GM21737 (cell line): Measurements from ENCODE around the gene CHD9NB.
"Not testable (repeated sequence)": the region's sequence is repeated elsewhere in the genome, so short reads cannot be mapped to it uniquely, and the experiment has no call there.

Source experiments
- ATAC-seq: cut with Tn5 transposase; IDR thresholded peaks from one replicate; pipeline ENCODE4 v1.9.1; 2021; ENCODE audit warnings: mild to moderate bottlenecking, moderate library complexity; ENCODE audit not compliant: unreplicated experiment

CHD9NB gene

GRCh38 chr16:53058441-53058840 lies 5.7 kb upstream of the CHD9NB start:
- no peak for ATAC-seq

- no peak for ATAC-seq
Measured at GRCh38 chr16:53057658-53058057, 5.0 kb upstream of the CHD9NB start.

DNA sequence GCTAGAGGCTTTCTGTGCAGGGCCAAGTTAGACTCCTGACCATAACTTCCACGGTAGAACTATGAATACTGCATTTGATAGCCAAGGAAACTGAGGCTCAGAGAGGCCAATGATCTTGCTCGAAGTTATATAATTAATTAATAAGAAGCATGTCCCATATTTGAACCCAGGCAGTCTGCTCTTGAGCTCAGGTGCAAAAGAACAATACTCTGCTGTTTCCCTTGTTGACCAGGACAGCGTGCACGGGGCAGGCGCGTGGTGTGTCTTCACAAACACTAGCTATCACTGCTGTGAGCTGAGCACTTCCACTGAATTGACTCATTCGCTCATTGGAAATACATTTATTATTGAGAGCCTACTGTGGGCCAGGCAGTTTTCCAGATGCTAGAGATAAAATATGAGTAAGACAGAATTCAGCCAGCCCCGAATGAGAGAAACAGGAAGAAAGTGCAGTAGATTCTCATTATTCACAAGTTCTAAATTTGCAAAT lies 3.7 kb upstream of the CHD9NB start:
- ATAC-seq = no peak

DNA sequence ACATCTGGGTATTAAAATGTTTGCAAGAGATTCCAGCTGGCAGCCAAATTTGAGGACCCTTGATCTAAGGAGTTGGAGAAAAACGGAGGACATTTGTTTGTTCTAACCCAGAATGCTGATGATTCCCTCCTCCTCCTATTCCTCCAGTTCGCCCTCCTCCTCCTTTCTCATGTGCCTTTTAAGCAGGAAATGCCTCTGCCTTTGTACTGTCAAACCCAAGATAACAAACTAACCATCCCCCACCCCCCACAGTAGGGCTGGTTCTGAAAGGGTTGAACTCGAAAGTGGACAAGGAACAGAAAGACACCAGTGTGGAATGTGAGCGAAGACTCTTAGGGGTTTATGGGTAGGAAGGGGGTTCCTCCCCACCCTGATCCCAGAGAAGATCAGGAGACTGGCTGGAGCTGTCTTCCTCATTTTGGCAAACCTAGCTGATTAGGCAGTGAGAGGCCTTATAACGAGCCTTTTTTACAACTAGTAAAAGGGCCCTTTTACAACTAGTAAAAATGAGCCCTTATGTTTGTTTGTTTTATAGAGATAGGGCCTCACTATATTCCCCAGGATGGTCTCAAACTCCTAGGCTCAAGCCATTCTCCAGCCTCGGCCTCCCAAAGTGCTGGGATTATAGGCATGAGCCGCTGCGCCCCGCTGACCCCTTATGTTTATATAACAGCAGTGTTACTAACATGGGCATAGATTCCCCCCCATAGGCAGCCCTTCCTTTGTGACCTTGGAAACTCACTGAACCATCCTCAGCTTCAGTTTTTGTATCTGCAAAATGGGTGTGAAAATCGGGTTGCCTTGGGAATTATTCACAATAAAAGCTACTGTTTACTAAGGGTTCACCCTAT lies 3.1 kb upstream of the CHD9NB start:
- ATAC-seq = no peak

- peak; percentile 80 for ATAC-seq
Measured at GRCh38 chr16:53054670-53055485, 2.2 kb upstream of the CHD9NB start, which contains the start of gene CHD9. CHD9 (plus strand) TSS chr16:53054991; CDS start chr16:53156090, 101,099 bp downstream.

DNA sequence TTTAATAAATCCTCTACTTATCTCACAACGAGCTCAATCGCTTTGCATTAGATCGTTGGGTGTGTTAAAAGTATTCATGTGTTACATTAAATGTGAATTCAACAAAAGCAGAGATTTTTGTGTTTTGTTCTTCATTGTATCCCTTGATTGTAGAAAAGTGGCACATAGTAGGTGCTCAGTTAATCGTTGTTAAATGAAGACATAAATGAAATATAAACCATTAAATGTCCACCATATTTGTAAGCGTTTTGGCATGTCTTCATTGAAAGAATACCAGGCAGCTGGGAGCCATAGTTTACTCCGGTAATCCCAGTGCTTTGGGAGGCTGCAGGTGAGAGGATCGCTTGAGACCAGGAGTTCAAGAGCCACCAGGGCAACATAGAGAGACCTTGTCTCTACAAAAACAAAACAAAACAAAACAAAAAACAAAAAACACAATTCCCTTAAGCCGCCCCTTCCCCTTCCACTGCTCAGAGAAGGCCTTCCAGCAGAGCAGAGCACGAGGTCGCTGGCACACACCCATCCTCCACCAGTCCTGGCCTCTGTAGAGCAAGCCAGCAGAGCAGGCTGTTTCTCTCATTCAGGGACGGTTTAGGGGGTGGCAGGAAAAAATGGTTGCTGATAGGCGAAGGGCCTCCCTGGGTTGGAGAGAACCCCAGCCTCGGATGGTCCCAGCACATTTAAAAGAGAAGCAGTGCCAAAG lies 1.4 kb upstream of the CHD9NB start:
- peak; percentile 33 for ATAC-seq

- not testable (repeated sequence) for ATAC-seq
Measured at GRCh38 chr16:53051255-53051654, 1.4 kb downstream of the CHD9NB start.

DNA sequence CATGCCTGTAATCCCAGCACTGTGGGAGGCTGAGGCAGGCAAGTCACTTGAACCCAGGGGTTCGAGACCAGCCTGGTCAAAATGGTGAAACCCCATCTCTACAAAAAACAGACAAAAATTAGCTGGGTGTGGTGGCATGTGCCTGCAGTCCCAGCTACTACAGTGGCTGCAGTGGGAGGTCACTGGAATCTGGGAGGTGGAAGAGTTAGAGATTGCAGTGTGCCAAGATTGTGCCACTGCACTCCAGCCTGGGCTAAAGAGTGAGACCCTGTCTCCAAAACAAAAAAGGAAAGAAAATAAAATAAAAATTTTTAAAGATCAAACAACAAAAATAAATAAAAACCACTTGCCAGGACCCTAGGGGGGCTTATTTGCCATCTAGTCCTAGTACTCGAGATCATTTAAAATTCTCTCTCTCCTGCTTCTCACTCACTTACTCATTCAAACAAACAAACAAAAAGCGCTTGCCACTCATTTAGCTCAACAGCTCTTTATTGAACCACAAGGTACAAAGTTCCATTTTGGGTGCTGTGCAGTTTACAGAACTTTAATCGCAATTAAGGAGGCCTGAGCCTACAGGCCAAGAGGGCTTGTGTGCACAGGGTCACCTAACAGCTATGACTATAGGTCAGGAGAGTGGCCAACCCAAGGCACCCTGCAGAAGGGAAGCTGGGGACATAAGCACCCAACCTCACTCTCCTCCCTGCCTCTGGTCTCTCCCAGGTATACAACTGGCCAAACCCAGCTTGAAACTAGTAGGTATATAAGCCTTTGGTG lies 4.4 kb downstream of the CHD9NB start:
- ATAC-seq = no peak

DNA sequence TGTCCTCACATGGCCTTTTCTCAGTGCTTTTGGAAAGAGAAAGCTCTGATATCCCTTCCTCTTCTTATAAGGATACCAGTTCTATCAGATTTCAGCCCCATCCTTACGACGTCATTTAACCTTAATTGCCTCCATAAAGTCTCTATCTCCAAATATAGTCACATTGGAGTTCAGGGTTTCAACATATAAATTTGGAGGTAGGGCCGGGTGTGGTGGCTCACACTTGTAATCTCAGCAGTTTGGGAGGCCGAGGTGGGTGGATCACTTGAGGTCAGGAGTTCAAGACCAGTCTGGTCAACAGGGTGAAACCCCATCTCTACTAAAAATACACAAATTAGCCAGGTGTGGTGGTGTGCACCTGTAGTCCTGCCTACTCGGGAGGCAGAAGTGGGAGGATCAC lies 5.2 kb downstream of the CHD9NB start:
- ATAC-seq = not testable (repeated sequence)

- no peak for ATAC-seq
Measured at GRCh38 chr16:53045341-53046220, 7.1 kb downstream of the CHD9NB start.

DNA sequence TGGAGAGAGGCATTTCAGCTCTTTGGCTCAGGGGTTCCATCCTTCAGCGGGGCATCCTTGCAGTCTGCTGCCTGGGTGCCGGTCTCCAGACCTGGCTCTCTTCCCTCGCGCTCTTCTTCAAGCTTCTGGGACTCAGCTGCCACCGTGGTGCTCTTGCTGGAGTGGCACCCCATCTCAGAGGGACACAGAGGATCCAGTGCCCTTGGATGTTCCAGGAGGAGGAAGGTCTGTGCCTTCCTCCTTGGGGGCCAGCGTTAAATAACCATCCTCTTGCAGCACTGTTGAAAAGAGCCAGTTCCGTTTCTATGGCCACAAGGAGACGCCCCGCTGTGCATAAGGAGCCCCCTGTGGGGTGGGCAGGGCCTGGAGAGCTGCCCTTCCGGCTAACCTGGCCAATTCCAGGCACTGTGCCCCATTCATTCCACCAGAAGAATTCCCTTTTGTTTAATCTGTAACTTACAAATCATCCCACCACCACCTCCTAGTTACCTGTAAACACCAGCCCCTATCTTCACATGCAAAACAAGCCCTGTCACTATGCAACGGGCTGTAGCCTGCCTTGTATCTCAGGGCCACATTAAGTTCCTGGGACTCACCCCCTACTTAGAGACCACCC lies 8.6 kb downstream of the CHD9NB start:
- no peak for ATAC-seq

- no peak for ATAC-seq
Measured at GRCh38 chr16:53043428-53043831, 9.3 kb downstream of the CHD9NB start.

GRCh38 chr16:53042235-53042701 lies 10.4 kb downstream of the CHD9NB start:
- ATAC-seq = no peak

DNA sequence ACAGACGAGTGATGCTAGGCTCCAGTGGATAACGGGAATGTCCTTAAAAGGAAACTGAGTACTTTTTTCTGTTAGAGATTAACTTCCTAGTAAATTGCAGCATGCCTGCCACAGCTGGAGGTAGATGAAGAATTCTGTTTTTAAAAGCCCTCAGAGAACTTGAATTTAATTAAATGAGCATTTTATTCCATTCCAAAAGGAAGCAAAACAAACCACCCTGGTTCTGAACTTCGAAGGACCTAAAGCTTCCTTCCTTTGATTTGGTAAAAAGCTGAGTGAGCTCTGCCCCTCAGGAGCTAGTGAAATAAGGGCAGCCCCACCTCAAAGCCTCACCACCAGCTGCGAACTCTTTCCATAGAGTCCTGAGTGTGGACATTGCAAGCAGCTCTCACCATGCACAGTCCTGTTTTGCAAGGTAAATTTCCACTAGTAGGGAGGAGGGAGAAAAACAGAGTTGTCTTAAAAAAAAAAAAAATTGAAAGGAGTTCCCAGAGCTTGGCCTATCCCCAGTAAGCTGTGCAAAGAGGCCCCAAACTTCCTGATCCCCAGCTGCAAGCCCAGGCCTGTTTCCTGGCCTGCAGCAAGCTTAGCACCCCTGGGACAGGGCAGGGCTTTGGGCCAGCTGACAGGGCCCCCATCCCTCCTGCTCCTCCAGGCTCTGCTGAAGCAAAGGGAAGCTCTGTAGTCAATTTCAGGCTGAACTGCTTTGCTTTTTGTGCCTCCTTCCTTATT lies 11.2 kb downstream of the CHD9NB start:
- no peak for ATAC-seq

DNA sequence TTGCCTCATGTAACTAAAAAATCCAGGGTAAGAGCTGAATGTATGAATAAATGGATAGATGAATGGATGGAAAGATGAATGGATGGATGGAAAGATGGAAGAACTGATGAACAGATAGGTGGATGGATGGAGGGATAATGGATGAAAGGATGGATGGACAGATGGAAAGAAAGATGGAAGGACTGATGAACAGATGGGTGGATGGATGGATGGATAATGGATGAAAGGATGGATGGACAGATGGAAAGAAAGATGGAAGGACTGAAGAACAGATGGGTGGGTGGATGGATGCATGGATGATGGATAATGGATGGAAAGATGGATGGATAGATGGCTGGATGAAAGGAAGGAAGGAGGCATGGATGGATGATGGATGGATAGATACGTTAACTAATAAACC lies 11.9 kb downstream of the CHD9NB start:
- ATAC-seq = no peak

DNA sequence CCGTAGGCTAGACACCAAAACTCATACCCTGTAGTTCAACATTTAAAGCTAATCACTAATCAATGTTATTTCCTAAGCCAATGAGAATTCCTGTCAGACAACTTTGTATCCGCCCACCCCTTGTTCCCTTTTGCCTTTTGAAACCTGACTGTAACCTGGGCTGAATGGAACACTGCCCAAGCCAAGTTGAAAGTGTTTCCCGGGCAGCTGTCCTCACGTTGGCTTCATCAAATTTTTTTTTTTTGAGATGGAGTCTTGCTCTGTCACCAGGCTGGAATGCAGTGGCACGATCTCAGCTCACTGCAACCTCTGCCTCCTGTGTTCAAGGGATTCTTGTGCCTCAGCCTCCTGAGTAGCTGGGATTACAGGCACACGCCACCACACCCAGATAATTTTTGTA lies 16.0 kb downstream of the CHD9NB start:
- ATAC-seq = not testable (repeated sequence)

DNA sequence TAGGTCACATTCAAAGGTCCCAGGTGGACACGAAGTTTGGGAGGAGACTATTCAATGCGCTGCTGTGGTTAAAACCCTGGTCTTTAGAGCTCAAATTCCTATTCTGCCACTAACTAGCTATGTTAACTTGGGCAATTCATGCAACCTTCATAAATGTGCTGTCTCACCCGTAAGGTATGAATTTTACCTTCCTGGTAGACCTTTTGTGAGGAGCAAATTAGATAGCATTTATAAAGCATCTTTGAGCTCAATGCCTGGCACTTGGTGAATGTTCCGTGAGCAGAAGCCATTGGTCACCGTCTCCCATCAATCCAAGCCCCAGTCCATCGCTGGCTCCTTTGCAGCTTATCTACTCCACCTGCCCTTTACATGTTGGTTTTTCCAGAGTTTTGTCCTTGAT lies 16.6 kb downstream of the CHD9NB start:
- no peak for ATAC-seq
